ENCODE results near the gene PGBD4.

The PGBD4 gene

DNA sequence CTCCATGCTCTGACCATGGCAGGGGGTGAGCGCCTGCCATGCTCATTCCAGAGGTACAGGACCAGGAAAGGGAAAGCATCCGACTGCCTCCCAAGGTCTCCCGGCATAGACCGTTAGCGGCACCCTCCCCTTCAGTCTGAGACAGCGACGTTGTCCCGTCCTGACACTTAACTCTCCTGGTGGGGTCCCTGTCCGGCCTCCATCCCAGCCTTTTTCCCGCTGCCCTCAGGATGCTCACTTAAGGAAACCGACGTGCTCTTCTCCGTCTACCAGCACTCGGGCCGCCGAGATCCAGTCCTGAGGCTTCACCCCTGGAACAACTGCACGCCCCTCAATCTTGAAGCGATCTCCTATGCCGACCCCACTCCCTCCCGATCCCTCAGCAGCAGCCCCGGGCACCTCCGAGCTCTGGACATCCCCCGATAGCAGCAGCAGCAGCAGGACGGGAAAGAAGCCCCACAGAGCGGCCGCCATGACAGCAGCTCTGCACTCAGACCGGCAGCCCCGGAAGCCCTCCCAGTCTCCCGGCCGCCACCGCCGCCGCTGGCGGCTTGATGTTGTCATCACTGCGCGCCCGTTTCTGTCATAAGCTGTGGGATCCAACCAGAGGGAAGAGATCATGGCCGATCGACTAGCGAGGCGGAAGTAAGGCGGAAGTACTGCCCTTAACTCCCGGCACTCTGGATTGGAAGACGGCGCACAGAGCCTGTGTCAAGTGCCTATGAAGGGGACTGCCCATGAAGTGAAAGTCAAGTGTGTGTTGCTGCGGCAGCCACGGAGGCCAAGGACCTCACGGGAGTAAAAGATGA is at the start of gene PGBD4, which contains the start of gene EMC7:
Gene PGBD4 (plus strand): TSS at position 718 of the 809 bp plus-strand sequence. CDS start 449 bp downstream, outside the sequence.
Gene EMC7 (minus strand): TSS at position 497 of the 809 bp plus-strand sequence. CDS start 23 bp downstream, at position 474.
- FAIRE-seq = peak; percentile 86

- no peak for FAIRE-seq
Observed at GRCh38 chr15:34054081-34054707, 47.7 kb upstream of the PGBD4 start.

- no peak for FAIRE-seq
Observed at GRCh38 chr15:34055868-34056595, 45.9 kb upstream of the PGBD4 start.

- FAIRE-seq = no peak
Observed at GRCh38 chr15:34056911-34057310, 45.0 kb upstream of the PGBD4 start.

DNA sequence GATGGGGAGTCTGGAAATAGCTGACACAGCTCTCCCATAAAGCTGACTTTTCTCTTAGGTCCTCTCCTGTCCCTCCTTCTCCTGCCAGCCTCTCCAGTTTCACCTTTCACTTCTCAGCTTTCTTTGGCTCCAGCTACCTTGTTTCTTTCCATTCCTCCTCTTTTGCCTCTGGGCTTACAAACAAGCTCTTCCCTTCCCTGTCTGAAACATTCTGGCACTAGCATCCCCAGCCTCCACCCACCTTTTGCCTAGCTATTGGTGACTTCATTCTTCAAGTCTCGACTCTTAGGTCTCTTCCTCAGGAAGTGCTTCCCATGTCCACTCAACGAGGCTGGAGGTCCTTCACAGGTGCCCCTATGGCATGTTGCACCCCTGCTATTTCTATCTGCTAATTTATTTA is 42.4 kb upstream of the PGBD4 start:
- no peak for FAIRE-seq

DNA sequence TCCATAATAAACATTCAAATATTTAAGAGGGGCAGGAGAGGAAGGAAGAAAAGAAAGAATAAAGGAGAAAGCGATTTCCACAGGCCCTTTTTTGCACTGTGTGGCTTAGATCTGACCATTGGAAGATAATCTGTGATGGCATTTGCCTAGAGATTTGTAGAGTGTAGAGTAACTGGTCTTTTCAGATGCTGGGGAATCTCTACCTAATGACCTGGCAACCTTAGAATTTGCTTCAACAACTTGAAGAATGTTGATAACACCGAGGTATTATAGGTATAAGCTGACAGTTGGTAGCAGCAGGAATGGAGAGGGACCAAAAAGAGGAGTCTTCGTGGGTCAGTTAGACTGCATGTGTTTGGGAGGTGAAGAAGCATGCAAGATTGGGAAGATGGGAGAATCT is 41.9 kb upstream of the PGBD4 start:
- FAIRE-seq = no peak

DNA sequence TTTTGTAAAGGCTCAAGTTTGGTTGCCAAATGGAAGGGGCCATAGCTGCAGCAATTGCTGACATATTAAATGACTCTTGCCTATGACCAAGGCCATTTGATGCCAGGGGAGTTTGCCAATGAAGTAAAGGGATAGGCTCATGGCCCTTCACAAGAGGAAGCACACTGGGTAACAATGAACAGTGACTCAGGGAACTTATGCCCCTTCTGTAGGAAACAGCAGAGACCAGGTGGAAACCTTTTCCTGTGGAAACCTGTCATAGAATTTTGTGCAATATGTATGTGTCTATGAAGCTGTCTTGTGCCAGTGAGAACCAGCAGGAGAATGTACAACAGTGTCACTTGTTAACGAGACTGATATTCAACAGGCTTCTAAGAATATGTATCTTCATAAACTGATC is 37.4 kb upstream of the PGBD4 start:
- no peak for FAIRE-seq

DNA sequence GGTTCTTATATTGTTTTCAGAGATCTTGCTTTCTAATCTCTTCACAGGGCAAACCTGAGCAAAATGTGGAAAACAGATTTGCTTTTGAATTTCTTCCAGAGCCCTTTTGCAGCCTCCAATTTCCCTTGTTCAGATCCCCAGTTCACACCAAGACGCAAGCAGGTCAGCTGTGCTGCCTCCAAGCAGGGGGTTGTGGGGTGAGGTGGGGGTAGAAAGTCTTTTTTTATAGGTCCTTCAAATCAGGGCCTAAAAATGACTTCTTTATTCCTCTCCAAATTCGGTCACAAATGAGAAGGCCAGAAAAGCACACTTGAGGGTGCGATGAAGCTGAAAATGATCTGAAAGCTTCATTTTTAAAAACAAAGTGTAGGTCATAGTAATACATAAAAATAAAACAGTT is 36.6 kb upstream of the PGBD4 start:
- no peak for FAIRE-seq

DNA sequence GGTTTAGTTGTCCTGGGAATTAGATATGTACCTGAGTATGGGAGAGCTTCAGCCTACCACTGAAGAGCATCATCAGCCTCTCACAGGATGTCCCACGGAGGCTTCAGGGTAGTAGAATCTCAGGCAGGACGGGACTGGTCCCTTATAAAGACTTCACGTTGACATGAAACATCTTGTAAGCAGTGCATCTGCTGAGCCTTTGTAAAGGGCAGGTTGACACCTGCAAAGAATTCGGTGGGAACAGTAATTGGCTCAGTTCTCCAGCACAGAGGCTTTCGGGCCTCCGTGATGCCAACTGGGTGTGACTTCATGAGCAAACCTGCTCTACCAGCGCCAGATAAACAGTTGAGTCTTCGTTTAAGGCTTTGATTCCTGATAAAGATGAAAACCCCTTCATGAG is 35.9 kb upstream of the PGBD4 start:
- FAIRE-seq = no peak

- FAIRE-seq = no peak
Observed at GRCh38 chr15:34070003-34070402, 31.9 kb upstream of the PGBD4 start.

GRCh38 chr15:34076785-34077184 is 25.1 kb upstream of the PGBD4 start:
- FAIRE-seq = no peak

- FAIRE-seq = no peak
Observed at GRCh38 chr15:34078900-34079299, 23.0 kb upstream of the PGBD4 start.

DNA sequence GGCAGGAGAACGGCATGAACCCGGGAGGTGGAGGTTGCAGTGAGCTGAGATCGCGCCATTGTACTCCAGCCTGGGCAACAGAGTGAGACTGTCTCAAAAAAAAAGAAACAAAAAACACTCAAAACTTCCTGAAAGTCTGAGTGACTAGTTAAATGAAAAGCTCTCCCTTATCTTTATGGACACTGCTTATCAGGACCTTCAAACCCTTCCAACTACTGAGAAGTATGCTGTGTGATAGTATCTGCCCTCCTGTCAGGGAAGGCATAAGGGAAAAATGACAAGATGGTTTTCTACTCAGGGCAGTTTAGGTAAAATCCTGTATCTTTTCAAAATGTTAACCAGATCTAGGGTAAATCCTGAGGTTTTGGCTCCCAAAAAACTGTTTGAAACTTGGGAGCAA is 22.0 kb upstream of the PGBD4 start:
- no peak for FAIRE-seq

DNA sequence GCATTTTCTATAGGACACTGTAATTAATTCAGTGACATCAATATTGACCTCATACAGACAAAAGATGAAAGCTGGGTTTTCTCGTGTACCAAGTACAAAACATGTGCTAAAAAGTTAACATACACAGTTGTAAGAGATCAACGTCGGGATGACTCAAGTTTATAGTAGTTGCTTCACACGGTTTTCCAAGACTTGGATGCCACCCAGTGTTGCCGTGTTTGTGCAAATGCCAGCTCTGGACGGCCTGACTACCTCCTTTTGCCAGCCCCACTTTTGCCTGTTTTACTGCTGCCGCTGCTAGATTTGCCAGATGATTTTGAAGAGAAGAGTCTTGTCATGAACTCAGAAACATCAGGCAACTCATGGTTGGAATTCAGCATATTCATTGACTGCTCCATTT is 17.8 kb upstream of the PGBD4 start:
- FAIRE-seq = no peak

- no peak for FAIRE-seq
Observed at GRCh38 chr15:34085746-34086145, 16.1 kb upstream of the PGBD4 start.

- no peak for FAIRE-seq
Observed at GRCh38 chr15:34099914-34100313, 2.0 kb upstream of the PGBD4 start.

GRCh38 chr15:34102175-34102925 is 467 bp downstream of the PGBD4 start:
- no peak for FAIRE-seq

- no peak for FAIRE-seq
Observed at GRCh38 chr15:34106423-34106822, 4.5 kb downstream of the PGBD4 start.

GRCh38 chr15:34107315-34107714 is 5.4 kb downstream of the PGBD4 start:
- FAIRE-seq = no peak

- FAIRE-seq = peak; percentile 83
Observed at GRCh38 chr15:34109797-34110663, 8.1 kb downstream of the PGBD4 start.

DNA sequence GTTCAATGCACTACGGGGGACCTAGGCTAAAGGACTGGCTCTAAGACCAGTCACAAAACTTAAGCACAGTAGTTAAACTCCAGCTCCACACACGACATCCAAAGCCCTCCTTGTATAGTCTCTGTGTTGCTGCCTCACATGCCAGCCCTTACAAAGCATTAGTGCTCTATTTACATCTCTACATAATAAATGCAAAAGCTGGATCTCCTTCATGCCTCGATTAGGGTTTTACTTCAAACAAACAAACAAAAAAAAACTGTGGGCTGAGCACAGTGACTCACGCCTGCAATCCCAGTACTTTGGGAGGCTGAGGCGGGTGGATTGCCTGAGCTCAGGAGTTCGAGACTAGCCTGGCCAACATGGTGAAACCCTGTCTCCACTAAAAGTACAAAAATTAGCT is 9.6 kb downstream of the PGBD4 start:
- FAIRE-seq = no peak

DNA sequence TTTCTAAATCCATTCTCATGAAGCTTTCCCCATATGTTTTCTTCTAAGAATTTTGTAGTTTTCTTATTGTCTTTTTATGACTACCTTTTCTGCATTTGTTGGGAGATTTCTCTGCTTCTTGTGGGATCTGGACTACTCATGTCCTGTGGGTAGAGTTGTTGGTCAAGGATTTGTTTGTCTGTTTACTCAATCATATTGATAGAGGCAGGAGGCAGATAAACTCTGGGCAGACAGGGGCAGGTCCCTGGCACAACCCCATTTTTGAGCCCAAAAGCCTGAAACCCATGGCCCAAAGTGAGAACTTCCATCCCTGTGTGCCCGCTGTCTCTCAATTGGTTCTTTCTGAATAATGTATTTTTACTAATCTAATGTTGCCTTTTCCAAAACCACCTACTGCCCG is 12.3 kb downstream of the PGBD4 start:
- no peak for FAIRE-seq
